ENCODE results near the gene STXBP5.
A peak's percentile ranks its signal among the peaks of the same experiment; 100 is the strongest.
"Not testable (repeated sequence)": the region's sequence is repeated elsewhere in the genome, so short reads cannot be mapped to it uniquely, and the experiment has no call there.

STXBP5 gene

GRCh38 chr6:147251072-147251471 is 46.9 kb downstream of the STXBP5 start:
- no peak for DNase-seq

GRCh38 chr6:147254929-147255473 is 50.8 kb downstream of the STXBP5 start:
- not testable (repeated sequence) for DNase-seq

GRCh38 chr6:147255948-147256674 is 51.9 kb downstream of the STXBP5 start:
- DNase-seq = no peak

GRCh38 chr6:147257760-147258159 is 53.5 kb downstream of the STXBP5 start:
- DNase-seq = no peak

GRCh38 chr6:147260091-147260490 is 55.9 kb downstream of the STXBP5 start:
- no peak for DNase-seq

- no peak for DNase-seq
These were observed 58.7 kb downstream of the STXBP5 start for GRCh38 chr6:147262946-147263345.

GRCh38 chr6:147266821-147267220 is 62.6 kb downstream of the STXBP5 start:
- no peak for DNase-seq

- DNase-seq = no peak
These were observed 63.4 kb downstream of the STXBP5 start for GRCh38 chr6:147267658-147268057.

GRCh38 chr6:147268254-147268653 is 64.0 kb downstream of the STXBP5 start:
- peak; percentile 33 for DNase-seq

GRCh38 chr6:147274012-147274411 is 69.8 kb downstream of the STXBP5 start:
- DNase-seq = no peak

GRCh38 chr6:147274776-147275175 is 70.6 kb downstream of the STXBP5 start:
- DNase-seq = no peak

- DNase-seq = no peak
These were observed 74.7 kb downstream of the STXBP5 start for GRCh38 chr6:147278891-147279290.

GRCh38 chr6:147279427-147279826 is 75.2 kb downstream of the STXBP5 start:
- no peak for DNase-seq

- no peak for DNase-seq
These were observed 77.8 kb downstream of the STXBP5 start for GRCh38 chr6:147281895-147282565.

GRCh38 chr6:147282566-147282959 is 78.3 kb downstream of the STXBP5 start:
- DNase-seq = no peak

GRCh38 chr6:147283460-147283859 is 79.2 kb downstream of the STXBP5 start:
- DNase-seq = peak; percentile 8

- DNase-seq = peak; percentile 29
These were observed 81.1 kb downstream of the STXBP5 start for GRCh38 chr6:147285087-147285855.

- peak; percentile 72 for DNase-seq
These were observed 83.7 kb downstream of the STXBP5 start for GRCh38 chr6:147287869-147288271.

GRCh38 chr6:147297124-147297523 is 92.9 kb downstream of the STXBP5 start:
- DNase-seq = no peak

GRCh38 chr6:147297663-147298316 is 93.6 kb downstream of the STXBP5 start:
- DNase-seq = no peak

GRCh38 chr6:147298461-147298860 is 94.2 kb downstream of the STXBP5 start:
- no peak for DNase-seq

- DNase-seq = no peak
These were observed 94.8 kb downstream of the STXBP5 start for GRCh38 chr6:147299035-147299434.

- DNase-seq = no peak
These were observed 96.9 kb downstream of the STXBP5 start for GRCh38 chr6:147301070-147301469.
